MM.1S (cell line): ENCODE data around the gene SLC47A2.

ENCODE experiments used
- EZH2 ChIP-seq: fragments of 300-600 bp; sonication (generic); optimal IDR thresholded peaks from 2 replicates; pipeline ENCODE3; 2017; ENCODE audit warnings: low read depth, mild to moderate bottlenecking, antibody characterized with exemption, low read length, mixed read lengths
- EZH2phosphoT487 ChIP-seq: fragments of 300-600 bp; sonication (generic); IDR thresholded peaks from 2 replicates; pipeline ENCODE4 v1.6.1; 2018; ENCODE audit warnings: antibody characterized with exemption, low read length
- TF ChIP-seq, protein P1 (sequence below): fragments of 300-600 bp; sonication (generic); IDR thresholded peaks from 2 replicates; pipeline ENCODE4 v1.5.1; 2016; ENCODE audit warnings: antibody characterized with exemption, low read length, mixed read lengths

DNA sequence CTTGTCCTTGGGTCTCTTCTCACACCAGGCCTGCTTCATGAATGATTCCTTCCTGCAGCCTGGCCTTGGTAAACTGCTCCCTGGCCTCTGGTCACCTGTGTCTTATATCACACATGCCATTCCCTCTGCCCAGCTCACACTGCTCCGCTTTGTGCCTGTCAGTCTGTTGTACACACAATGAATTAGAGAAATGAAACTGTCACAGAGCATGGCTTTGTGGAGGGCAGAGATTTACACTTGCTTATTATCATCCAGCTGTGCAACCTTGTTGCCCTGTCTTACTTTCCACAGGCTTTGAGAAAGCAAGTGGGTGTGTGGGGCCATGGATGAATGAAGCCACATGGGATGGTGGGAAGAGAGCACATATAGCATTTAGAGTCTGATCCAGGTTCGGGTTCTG, 45.5 kb downstream of the SLC47A2 start:
- TF ChIP-seq, protein P1, sequence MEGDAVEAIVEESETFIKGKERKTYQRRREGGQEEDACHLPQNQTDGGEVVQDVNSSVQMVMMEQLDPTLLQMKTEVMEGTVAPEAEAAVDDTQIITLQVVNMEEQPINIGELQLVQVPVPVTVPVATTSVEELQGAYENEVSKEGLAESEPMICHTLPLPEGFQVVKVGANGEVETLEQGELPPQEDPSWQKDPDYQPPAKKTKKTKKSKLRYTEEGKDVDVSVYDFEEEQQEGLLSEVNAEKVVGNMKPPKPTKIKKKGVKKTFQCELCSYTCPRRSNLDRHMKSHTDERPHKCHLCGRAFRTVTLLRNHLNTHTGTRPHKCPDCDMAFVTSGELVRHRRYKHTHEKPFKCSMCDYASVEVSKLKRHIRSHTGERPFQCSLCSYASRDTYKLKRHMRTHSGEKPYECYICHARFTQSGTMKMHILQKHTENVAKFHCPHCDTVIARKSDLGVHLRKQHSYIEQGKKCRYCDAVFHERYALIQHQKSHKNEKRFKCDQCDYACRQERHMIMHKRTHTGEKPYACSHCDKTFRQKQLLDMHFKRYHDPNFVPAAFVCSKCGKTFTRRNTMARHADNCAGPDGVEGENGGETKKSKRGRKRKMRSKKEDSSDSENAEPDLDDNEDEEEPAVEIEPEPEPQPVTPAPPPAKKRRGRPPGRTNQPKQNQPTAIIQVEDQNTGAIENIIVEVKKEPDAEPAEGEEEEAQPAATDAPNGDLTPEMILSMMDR: no peak
- TF ChIP-seq EZH2phosphoT487 (no peak), EZH2 (no peak)
